Measurements from ENCODE around the gene CCDC24.

The CCDC24 gene

DNA sequence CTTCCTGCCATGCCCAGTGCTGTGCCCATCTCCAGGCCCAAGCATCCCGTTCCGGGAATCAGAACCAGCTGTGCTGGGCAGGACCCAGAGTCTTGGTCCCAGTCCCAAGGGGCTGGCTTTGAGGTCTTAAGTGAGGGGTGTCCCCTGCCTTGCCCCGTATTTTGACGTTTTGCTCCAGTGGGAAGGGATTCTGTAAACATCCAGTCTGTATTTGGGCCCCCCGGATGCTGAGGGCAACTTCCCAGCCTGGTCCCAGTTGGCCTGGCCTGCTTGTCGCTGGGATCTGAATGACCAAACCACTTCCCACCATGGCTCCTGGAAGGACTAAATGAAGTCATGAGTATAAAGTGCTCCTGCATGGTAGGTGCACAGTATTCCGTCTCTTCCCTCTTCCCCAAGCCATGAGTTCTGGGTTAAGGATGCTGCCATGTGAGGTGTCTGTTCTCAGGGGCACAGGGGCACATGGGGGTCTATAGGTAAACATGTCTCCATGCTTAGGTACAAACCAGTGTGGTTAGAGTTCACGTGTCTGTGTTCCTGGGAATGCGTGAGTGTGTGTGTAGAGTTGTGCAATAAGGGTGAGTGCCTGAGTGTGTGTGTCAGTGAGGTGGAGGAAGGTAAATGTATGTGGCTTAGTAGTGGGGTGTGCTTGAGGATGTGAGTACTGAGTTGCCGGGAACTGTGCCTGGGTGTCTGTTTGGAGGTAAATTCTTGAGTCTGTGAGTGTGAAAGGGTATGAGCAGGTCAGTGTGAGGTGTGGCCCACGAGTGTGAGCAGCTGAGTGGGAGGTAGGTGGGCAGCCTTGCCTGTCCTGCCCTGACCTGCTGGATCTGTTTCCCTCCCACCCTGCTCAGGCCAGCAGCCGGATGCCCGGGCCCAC lies 10.9 kb upstream of the CCDC24 start:
- no peak for DNase-seq (ENCODE audit: low read depth)
- peak overlapping the region; percentile 54 for H3K4me3 ChIP-seq (ENCODE audit: low read length)
- TF ChIP-seq, protein P1, sequence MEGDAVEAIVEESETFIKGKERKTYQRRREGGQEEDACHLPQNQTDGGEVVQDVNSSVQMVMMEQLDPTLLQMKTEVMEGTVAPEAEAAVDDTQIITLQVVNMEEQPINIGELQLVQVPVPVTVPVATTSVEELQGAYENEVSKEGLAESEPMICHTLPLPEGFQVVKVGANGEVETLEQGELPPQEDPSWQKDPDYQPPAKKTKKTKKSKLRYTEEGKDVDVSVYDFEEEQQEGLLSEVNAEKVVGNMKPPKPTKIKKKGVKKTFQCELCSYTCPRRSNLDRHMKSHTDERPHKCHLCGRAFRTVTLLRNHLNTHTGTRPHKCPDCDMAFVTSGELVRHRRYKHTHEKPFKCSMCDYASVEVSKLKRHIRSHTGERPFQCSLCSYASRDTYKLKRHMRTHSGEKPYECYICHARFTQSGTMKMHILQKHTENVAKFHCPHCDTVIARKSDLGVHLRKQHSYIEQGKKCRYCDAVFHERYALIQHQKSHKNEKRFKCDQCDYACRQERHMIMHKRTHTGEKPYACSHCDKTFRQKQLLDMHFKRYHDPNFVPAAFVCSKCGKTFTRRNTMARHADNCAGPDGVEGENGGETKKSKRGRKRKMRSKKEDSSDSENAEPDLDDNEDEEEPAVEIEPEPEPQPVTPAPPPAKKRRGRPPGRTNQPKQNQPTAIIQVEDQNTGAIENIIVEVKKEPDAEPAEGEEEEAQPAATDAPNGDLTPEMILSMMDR (conservative IDR thresholded peaks at IDR 0.05; ENCODE audit: low read depth, low read length): no peak

DNA sequence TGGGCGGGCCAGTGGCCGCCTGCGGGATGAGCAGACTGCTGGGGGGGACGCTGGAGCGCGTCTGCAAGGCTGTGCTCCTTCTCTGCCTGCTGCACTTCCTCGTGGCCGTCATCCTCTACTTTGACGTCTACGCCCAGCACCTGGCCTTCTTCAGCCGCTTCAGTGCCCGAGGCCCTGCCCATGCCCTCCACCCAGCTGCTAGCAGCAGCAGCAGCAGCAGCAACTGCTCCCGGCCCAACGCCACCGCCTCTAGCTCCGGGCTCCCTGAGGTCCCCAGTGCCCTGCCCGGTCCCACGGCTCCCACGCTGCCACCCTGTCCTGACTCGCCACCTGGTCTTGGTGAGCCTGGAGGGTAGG lies 10.3 kb upstream of the CCDC24 start:
- no peak for DNase-seq (ENCODE audit: low read depth)
- no peak overlapping the region for H3K4me3 ChIP-seq (ENCODE audit: low read length)
- TF ChIP-seq, protein P1 (conservative IDR thresholded peaks at IDR 0.05; ENCODE audit: low read depth, low read length): no peak

DNA sequence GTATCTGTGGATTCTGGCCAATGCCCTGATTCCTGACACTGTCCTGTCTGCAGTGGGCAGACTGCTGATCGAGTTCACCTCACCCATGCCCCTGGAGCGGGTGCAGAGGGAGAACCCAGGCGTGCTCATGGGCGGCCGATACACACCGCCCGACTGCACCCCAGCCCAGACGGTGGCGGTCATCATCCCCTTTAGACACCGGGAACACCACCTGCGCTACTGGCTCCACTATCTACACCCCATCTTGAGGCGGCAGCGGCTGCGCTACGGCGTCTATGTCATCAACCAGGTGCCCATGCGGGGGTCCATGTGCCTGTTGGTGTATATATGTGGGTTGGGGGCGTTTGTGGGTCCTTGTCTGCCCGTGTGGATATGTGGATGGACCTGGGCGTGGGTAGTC lies 9.8 kb upstream of the CCDC24 start:
- DNase-seq (ENCODE audit: low read depth): no peak
- TF ChIP-seq, protein P1 (conservative IDR thresholded peaks at IDR 0.05; ENCODE audit: low read depth, low read length): no peak
- no peak overlapping the region for H3K4me3 ChIP-seq (ENCODE audit: low read length)

DNA sequence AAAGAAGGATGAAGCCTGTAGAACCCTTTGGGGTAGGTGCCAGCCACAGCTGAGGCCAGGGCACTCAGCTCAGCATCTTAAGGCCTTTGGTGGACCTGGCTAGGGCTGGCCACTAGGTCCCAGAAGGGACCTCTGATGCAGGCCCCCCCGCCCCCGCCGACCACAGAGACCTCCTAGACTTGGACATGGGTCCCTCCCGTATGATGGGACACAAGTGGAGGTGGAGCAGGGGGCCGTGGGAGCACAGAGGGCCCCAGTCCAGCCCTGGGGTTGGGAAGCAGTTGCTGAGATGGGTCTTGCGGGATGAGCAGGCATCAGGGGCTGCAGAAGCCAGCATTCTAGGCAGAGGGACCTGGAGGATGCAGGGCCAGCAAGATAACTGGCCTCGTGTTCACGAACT lies 9.2 kb upstream of the CCDC24 start:
- H3K4me3 ChIP-seq (ENCODE audit: low read length): no peak overlapping the region
- DNase-seq (ENCODE audit: low read depth): no peak
- TF ChIP-seq, protein P1 (conservative IDR thresholded peaks at IDR 0.05; ENCODE audit: low read depth, low read length): no peak

DNA sequence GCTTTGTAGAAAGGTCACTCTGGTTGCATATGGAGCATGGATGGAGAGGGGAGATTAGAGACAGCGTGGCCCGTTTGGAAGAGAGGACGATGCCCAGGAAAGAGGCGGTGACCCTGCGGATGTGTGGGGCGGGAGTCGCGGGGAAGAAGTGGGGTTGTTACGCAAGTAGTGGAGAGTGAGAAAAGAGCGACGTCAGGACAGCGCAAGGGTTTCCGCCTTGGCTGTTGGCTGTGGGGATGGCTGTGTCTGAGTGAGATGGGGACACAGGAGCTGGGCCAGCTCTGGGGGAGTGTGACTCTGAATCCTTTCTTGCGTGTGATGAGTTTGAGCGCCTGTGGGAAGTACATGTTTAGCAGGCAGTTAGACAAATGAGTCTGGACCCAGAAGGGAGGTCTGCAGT lies 8.6 kb upstream of the CCDC24 start:
- TF ChIP-seq, protein P1 (conservative IDR thresholded peaks at IDR 0.05; ENCODE audit: low read depth, low read length): no peak
- H3K4me3 ChIP-seq (ENCODE audit: low read length): no peak overlapping the region
- no peak for DNase-seq (ENCODE audit: low read depth)

DNA sequence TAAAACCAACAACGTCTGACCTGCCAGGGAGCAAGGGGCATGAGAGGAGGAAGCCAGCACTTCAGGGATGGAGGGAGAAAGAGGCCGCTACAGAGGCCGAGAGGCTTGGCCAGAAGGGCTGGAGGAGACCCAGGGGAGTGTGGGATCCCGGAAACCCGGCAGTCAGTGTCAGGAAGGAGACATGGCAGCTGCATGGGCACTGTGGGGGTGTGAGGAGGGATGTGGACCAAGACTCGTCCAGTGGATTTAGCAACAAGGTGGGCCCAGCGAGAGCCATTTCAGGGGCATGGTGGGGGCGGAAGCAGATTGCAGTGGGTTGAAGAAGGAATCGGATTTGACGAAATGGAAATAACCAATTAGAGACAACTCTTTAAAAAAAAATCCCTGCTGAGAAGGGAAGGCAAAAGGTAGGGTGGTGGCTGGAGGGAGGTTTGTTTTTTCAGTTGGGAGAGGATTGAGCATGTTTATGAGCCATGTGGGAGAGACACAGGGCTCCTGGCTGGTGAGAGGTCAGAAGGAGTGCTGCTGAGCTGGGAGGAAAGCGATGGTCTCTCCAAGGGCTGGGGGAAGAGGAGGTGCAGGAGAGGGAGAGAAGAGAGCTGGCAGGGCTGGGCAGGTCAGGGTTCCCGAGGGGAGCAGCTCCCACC lies 8.0 kb upstream of the CCDC24 start:
- no peak overlapping the region for H3K4me3 ChIP-seq (ENCODE audit: low read length)
- no peak for DNase-seq (ENCODE audit: low read depth)
- TF ChIP-seq, protein P1 (conservative IDR thresholded peaks at IDR 0.05; ENCODE audit: low read depth, low read length): no peak

DNA sequence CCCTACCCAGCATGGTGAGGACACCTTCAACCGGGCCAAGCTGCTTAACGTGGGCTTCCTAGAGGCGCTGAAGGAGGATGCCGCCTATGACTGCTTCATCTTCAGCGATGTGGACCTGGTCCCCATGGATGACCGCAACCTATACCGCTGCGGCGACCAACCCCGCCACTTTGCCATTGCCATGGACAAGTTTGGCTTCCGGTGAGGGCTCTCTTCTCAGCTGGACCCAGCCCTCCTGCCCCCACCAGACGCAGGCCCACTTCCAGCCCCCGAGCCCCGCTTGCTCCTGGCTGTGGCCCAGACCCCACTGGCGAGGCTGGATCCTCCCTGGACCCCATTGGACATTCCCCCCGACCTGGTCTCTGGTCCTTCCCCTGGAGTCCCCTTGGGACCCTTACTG lies 6.5 kb upstream of the CCDC24 start:
- no peak for DNase-seq (ENCODE audit: low read depth)
- TF ChIP-seq, protein P1 (conservative IDR thresholded peaks at IDR 0.05; ENCODE audit: low read depth, low read length): no peak
- H3K4me3 ChIP-seq (ENCODE audit: low read length): no peak overlapping the region

Data from retinal pigment epithelial cell (primary cell).